HG02571 (cell line): ENCODE data around the gene FAM186B.

Source experiments
- ATAC-seq: cut with Tn5 transposase; IDR thresholded peaks from one replicate; pipeline ENCODE4 v1.9.1; 2021; ENCODE audit warnings: mild to moderate bottlenecking, moderate library complexity; ENCODE audit not compliant: unreplicated experiment

Gene FAM186B

DNA sequence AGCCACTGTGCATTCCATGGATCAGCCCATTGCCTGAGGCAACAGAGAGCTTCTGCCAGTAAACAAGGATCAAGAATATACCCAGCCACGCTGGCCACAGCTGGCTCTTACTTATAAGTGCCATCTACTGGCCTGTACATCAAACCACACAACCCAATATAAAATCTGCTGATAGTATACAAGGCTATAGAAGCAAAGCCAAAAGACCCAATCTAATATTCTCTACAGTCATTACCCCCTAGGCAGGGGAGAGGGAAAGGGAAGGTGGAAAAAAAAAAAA lies 4.4 kb upstream of the FAM186B start:
- no peak for ATAC-seq

GRCh38 chr12:49609059-49609874 lies 3.8 kb upstream of the FAM186B start:
- no peak for ATAC-seq

DNA sequence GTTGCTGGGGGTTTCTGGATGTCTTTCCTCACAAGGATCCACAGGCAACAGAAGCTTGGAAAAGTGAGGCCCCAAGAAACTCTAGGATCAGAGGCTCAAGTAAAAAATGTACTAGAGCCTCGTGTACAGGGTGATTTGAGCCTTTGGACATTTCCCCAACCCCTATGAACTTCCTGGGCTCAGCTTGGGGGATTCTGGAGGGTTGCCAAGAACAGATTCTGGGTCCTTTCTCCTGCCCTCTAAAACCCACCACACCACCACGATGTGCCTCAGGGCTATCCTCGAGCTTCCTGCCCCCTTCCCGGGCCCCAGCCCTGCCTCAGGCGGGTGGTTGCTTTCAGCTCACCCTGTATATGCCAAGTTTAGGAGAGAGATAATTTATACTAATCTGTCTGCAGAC lies 583 bp downstream of the FAM186B start:
- no peak for ATAC-seq

- ATAC-seq: no peak
Measured at GRCh38 chr12:49603721-49604120, 1.7 kb downstream of the FAM186B start.

DNA sequence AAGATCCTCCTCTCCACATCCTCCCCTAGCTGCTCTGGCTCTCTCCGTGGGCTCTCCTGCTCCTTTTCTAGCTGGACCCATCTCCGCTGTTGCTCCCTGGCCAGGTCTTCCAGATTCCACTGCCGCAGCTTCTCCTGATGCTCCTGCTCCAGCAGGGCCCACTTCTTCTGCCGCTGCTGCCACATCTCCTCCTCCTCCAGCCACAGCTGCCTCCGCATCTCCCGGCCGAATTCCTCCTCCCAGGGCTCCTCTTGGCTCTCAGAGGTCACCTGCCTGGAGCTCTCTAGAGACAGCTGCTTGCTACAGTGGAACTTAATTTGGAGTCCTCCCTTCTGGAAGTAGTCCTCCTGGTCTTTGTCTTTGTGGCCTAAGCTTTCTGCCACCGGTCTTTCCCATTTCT lies 5.5 kb downstream of the FAM186B start:
- no peak for ATAC-seq

DNA sequence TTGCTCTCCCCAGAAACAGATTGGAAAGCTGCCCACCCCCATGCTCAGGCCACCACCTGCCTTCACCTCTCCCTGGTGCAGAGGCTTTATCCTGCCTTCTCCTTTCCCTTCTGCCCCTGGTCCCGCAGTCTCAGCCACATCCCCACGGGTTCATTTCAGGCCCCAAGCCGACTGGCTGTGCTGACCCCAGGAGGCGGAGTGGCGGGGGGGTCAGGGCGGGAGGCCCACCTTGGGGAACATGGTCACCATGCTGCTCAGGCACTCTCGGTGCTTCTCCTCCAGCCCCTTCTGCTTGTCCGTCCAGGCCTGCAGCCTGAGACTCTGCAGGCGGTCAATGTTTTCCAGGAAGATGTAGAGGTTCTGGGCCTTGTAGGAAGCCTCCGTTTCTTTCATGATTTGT lies 6.9 kb downstream of the FAM186B start:
- no peak for ATAC-seq

GRCh38 chr12:49588721-49589516 lies 16.5 kb downstream of the FAM186B start:
- no peak for ATAC-seq

- no peak for ATAC-seq
Measured at GRCh38 chr12:49588281-49588680, 17.2 kb downstream of the FAM186B start.

GRCh38 chr12:49587174-49587908 lies 18.1 kb downstream of the FAM186B start:
- no peak for ATAC-seq

GRCh38 chr12:49585477-49586459 lies 19.7 kb downstream of the FAM186B start:
- no peak for ATAC-seq

DNA sequence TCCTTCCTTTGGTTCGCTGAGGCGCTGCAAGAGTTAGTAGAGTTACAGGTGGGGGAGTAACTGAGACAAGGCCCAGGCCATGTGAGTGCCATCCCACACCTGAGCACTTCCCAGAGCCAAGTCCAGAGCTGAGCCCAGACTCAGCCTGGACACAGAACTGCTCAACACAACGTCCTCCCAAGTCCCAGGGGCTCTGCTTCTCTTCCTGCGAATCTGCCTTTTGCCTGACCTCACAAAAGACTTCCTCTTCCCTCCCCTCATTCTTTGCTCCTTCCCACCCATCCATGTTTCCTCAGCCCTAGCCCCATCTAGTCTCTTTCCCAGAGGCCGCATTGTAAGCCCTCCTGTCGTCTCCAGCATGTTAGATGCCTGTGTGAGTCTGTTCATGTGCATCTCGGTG lies 20.8 kb downstream of the FAM186B start:
- ATAC-seq: no peak

DNA sequence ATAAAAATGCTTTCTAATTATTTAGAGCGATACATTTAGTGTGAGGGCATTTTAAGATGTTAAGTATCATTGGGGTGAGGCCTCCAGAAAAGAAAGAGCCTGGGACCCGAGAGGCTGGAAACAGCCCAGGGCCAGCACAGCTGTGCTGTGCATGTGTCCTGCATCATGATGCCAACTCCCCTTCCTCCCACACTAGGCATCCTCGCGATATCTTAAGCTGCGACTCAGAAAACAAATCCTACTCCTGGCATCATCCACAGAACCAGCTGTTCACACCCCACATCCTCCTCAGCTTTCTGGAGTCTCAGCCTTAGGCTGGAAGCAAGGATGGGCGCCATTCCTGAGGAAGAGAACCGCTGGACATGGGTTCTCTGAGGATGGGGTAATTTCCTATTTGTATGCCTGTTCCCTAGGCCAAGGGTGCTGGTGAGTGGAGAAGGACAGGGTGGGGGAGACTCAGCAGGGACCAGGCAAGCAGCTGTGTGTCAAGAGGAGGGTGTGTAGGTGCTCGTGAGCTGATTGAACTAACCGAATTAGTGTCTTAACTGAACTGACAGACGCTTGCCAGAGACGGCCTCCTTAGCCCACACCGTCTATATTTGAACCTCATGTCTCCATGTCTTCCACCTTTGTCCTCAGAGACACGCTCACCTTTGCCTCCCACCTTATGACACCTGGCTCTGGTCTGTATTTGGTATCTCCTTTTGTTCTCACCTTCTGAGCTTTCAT lies 21.9 kb downstream of the FAM186B start:
- ATAC-seq: no peak

GRCh38 chr12:49582850-49583249 lies 22.6 kb downstream of the FAM186B start:
- ATAC-seq: no peak

DNA sequence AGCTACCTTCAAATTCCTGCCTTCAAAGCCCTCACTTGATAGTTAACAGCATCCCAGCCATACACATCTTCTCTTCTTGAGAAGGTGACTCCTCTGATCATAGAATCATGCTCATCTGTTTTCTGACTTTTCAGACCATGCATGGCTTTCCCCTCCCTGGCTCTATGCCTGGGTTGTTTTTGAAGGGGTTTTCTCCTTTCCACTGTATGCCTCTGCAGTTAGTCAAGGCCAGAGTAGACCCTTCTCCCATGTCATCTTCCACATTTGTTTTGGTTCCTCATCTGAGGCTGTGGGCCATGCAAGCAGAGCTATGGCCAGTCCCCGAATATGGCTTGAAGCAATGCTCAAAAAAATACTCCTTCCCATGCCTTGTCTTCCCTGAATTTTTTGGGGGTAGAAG lies 23.2 kb downstream of the FAM186B start:
- no peak for ATAC-seq

DNA sequence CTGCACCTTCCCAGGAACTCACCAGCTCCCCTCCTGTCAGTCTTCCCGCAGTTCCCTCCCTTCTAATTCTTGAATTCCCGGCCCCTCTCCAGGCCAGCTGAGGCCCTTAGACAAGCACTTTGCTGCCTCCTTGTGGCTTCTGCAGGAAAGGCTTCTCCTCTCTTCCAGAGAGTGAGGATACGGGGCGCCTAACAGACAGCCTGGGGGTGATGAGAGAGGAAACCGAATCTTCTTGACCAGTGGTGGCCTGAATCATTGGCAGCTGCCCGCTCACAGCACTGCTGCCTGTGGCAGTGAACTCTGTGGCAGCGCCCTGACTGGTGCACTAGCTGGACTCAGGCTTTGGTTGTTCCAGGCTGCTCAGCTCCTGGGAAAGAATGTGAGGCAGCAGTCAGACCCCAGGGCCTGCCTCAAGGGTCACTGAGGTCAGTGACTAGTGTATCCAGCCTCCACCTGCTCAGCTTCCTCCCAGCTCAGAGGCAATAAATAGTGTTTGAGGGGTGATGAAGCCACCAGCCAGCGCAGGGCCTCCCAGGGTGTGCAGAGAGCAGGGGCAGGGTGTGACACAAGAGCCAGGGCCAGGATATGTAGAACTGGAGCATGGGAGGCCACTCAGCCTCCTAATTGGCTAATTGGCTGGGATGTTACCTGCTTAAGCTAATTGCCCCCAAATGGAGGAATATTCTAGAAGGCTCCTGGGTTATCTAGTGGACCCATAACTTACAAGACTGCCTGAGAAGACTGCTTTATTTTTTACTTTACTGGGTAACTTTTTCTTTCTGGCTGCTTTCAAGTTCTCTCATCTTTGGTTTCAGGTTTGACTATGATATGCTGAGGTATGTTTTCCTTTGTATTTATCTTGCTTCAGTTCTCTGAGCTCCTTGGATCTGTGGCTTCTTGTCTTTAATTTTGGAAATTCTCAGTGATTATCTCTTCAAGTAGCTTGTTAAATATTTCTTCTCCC lies 24.6 kb downstream of the FAM186B start:
- no peak for ATAC-seq

- no peak for ATAC-seq
Measured at GRCh38 chr12:49578471-49579112, 26.8 kb downstream of the FAM186B start.

- no peak for ATAC-seq
Measured at GRCh38 chr12:49577589-49578315, 27.7 kb downstream of the FAM186B start.
